ENCODE data around the gene LYRM1. TPM values are rescaled to one million over a fixed set of nuclear protein-coding genes. Genes with fewer than 3 reads are reported as not detected.
A peak's percentile ranks its signal among the peaks of the same experiment; 100 is the strongest.

LYRM1 gene
- total and polyA plus RNA-seq, 2 of the 8 experiments (the other 6 are each of a cell fraction or from before 2014, with no cell fraction given): 11.6 to 13.4 TPM

DNA sequence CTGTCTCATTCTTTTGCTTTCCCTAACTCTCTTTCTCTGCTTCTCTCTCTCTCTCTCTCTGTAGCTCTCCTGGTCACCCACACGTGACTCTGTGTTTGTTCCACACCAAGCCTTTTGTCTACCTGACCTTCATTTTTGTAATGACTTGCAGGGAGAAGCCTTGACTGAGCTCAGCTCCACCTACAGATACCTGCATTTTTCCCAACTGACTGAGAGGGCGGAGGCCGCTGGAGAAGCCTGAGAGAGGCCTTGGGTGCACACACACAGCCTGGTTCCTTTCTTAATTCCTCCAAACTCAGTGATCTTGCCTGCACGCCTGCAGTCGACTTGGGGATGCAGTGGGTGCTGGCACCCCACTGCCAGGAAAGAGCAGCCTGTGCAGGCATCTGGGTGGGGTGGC is 68.8 kb downstream of the LYRM1 start:
- TF ChIP-seq CREB1 (IDR thresholded peaks at IDR 0.05) (no peak), POLR2A (IDR thresholded peaks at IDR 0.05; ENCODE audit: control extremely low read depth in 1 of 2, low read depth in 2 of 2, low read length in 2 of 2) (no peak), POLR2AphosphoS5 (IDR thresholded peaks at IDR 0.05; ENCODE audit: low read depth, low read length) (no peak), GTF2F1 (IDR thresholded peaks at IDR 0.05; ENCODE audit: borderline replicate concordance, low read depth, low read length) (no peak)
- TF ChIP-seq, protein P1, sequence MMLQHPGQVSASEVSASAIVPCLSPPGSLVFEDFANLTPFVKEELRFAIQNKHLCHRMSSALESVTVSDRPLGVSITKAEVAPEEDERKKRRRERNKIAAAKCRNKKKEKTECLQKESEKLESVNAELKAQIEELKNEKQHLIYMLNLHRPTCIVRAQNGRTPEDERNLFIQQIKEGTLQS (IDR thresholded peaks at IDR 0.05; ENCODE audit: insufficient read depth, low read depth, low read length): no peak
- no peak overlapping the region for H2AFZ ChIP-seq (ENCODE audit: low read length)
- H4K8ac ChIP-seq (ENCODE audit: extremely low read depth, insufficient read depth, low read length): no peak overlapping the region
- H4K91ac ChIP-seq (replicated peaks; ENCODE audit: insufficient read length, low read length): peak overlapping the region; percentile 34
- no peaks in the 10 kb centered on the region for H3K9me3 ChIP-seq (ENCODE audit: insufficient read depth in 2 of 2, low read depth in 1 of 2, low read length in 1 of 2)
- H3K56ac ChIP-seq (replicated peaks; ENCODE audit: insufficient read length, low read depth, low read length): no peak overlapping the region
- H3K27ac ChIP-seq (ENCODE audit: low read depth, low read length): no peak overlapping the region
- no peaks in the 10 kb centered on the region for H3K79me1 ChIP-seq (ENCODE audit: low read depth, low read length)
- H3K27me3 ChIP-seq (replicated peaks in 1 of 4; ENCODE audit: control insufficient read depth in 3 of 4, extremely low read depth in 1 of 4, insufficient read depth in 3 of 4, low read length in 3 of 4): no peaks in the 10 kb centered on the region
- no peak overlapping the region for H4K5ac ChIP-seq (ENCODE audit: insufficient read length, low read depth, low read length)
- no peak for FAIRE-seq
- peak overlapping the region; percentile 99; the same call in 1 of the 2 replicates for H2BK20ac ChIP-seq (ENCODE audit: low read length)
- no peaks in the 10 kb centered on the region for H4K20me1 ChIP-seq (replicated peaks in 1 of 2; ENCODE audit: control insufficient read depth in 1 of 2, insufficient read depth in 2 of 2, low read length in 2 of 2)
- peak overlapping the region in 1 of 2 experiments; percentile 49; a peak in 1 of 4 replicates for H3K4me2 ChIP-seq (ENCODE audit: insufficient read depth in 1 of 2, low read depth in 2 of 2, low read length in 2 of 2)
- peak overlapping the region; percentile 97; the same call in 1 of the 2 replicates for H2AK5ac ChIP-seq (ENCODE audit: low read depth, low read length)
- no peak overlapping the region for H2BK120ac ChIP-seq (replicated peaks; ENCODE audit: low read depth, low read length)
- 0 out of 2 replicates have a peak, but pooled peaks cover 3% of the 10 kb centered on the region for H3K23me2 ChIP-seq (ENCODE audit: low read depth, low read length)
- no peak overlapping the region for H3K9ac ChIP-seq (replicated peaks in 1 of 4; ENCODE audit: extremely low read depth in 1 of 4, low read depth in 3 of 4, low read length in 3 of 4)
- DNase-seq (ENCODE audit: low read depth in 1 of 2, low spot score in 2 of 2): no peak
- H3K4me1 ChIP-seq (replicated peaks in 1 of 4; ENCODE audit: control insufficient read depth in 3 of 4, insufficient read depth in 4 of 4, low read length in 3 of 4): peaks cover 4 to 13% (median 10%) of the 10 kb centered on the region in 4 experiments; a peak in 6 of 7 replicates
- H2BK12ac ChIP-seq (ENCODE audit: low read depth, low read length): peak overlapping the region; percentile 91; the same call in 1 of the 2 replicates
- peak overlapping the region; percentile 95; the same call in 1 of the 2 replicates for H2BK15ac ChIP-seq (ENCODE audit: low read length)
- CTCF ChIA-PET (ENCODE audit: partially characterized antibody): interaction anchor here (1.0 to 1.4 kb wide), 4 partner anchors 15 to 119 kb away, joined by 3 to 5 read pairs (median 4); no protein-coding TSS in a partner anchor
- H3K79me2 ChIP-seq (ENCODE audit: control insufficient read depth in 1 of 2, insufficient read depth in 2 of 2, low read length in 2 of 2): no peaks in the 10 kb centered on the region
- 0 out of 2 replicates have a peak overlapping the region, but pooled peaks have one; percentile 93 for H2BK5ac ChIP-seq (ENCODE audit: low read depth, low read length)
- no peak overlapping the region for H3K14ac ChIP-seq (ENCODE audit: insufficient read length)
- H3K23ac ChIP-seq (ENCODE audit: insufficient read length): no peak overlapping the region
- 78% methylated on average over 5 of the region's 5 CpGs; no CpG with 5 or more reads in 1 of the 2 experiments for WGBS, 2 experiments (ENCODE audit: extremely low coverage in 1 of 2, insufficient coverage in 1 of 2, insufficient read length in 1 of 2, insufficient replicate concordance in 2 of 2, low coverage in 1 of 2, low lambda C conversion rate in 2 of 2, missing lambda C conversion rate in 1 of 2)
- H3K18ac ChIP-seq (ENCODE audit: extremely low read depth, low read length): peak overlapping the region; percentile 51; the same call in 1 of the 2 replicates
- H3K4ac ChIP-seq (replicated peaks; ENCODE audit: insufficient read length, low read depth, low read length): peak overlapping the region; percentile 88
- no peak overlapping the region for H3K4me3 ChIP-seq (ENCODE audit: extremely low read depth in 1 of 4, insufficient read depth in 2 of 4, low read depth in 3 of 4, low read length in 4 of 4)
- no peaks in the 10 kb centered on the region for H3K36me3 ChIP-seq (ENCODE audit: control insufficient read depth in 2 of 4, insufficient read depth in 4 of 4, low read length in 3 of 4)
- POLR2A ChIA-PET (ENCODE audit: partially characterized antibody): no interaction called here
